Stimulated activated effector memory CD8-positive, alpha-beta T cell treated with anti-CD3 and anti-CD28 coated beads, Interleukin-12 subunit alpha, Interleukin-12 subunit beta, amount 100 ng/mL, for 72 hours (primary cell): Measurements from ENCODE around the gene NOXO1.

Experiments
- ATAC-seq: fragments of 150-1000 bp; cut with Tn5 transposase; 2 replicates; pipeline ENCODE4 v1.10.0; 2021
- DNase-seq, 2 donors: peaks; one replicate each; pipeline ENCODE4 v3.0.0; 2021 to 2022; ENCODE audit warnings: low spot score in 2 of 2
- H3K27ac Mint-ChIP-seq: one replicate; pipeline ENCODE4 v1.8.0; 2022; ENCODE audit warnings: mild to moderate bottlenecking, mixed read lengths
- H3K36me3 Mint-ChIP-seq: one replicate; pipeline ENCODE4 v1.8.0; 2022; ENCODE audit warnings: mild to moderate bottlenecking, mixed read lengths
- H3K4me1 Mint-ChIP-seq: one replicate; pipeline ENCODE4 v1.8.0; 2022; ENCODE audit warnings: mixed read lengths
- H3K4me3 Mint-ChIP-seq: one replicate; pipeline ENCODE4 v1.8.0; 2022; ENCODE audit warnings: mild to moderate bottlenecking, mixed read lengths
- H3K9me3 Mint-ChIP-seq: one replicate; pipeline ENCODE4 v1.8.0; 2022; ENCODE audit warnings: mixed read lengths

NOXO1 gene

DNA sequence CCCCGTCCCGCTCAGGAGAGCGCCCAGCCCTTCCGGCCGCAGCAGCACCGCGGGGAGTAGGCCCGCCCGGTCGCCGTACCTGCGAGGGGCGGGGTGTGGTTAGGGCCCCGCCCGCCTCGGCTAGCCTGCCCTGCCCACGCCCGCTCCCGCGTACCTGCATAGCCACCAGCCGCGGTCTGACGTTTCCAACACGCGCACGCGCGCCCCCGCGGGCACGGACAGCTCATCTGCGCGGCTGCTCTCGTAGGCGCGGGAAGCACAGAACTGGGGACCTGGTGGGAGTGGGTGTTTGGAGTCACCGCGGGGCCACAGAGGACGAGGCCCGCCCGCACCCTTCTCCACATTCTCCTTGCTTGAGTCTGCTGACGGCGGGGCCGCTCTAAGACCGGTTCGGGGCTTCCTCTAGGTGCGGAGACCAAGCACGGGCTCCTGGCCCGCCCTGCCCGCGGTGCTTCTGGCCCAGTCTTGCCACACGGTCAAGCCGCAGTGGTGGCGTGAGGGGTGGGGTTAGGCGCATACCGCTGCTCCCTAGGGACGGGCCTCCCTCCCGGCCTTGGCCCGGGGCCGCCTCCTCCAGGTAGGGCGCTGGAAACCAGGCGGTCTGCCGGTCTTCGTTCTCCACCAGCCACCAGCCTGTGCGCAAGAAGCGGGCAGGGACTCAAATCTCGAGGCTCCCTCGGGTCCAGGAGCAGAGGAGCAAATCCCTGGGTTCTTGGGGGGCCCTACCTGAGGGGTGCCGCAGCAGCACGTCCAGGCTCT is 1.8 kb downstream of the NOXO1 start:
- DNase-seq: no peak
- peaks cover 16% of the 10 kb centered on the region for H3K4me1 Mint-ChIP-seq
- no peak for ATAC-seq
- no peak overlapping the region for H3K4me3 Mint-ChIP-seq
- H3K27ac Mint-ChIP-seq: no peak overlapping the region
- H3K36me3 Mint-ChIP-seq: peaks cover 37% of the 10 kb centered on the region
- H3K9me3 Mint-ChIP-seq: no peaks in the 10 kb centered on the region

DNA sequence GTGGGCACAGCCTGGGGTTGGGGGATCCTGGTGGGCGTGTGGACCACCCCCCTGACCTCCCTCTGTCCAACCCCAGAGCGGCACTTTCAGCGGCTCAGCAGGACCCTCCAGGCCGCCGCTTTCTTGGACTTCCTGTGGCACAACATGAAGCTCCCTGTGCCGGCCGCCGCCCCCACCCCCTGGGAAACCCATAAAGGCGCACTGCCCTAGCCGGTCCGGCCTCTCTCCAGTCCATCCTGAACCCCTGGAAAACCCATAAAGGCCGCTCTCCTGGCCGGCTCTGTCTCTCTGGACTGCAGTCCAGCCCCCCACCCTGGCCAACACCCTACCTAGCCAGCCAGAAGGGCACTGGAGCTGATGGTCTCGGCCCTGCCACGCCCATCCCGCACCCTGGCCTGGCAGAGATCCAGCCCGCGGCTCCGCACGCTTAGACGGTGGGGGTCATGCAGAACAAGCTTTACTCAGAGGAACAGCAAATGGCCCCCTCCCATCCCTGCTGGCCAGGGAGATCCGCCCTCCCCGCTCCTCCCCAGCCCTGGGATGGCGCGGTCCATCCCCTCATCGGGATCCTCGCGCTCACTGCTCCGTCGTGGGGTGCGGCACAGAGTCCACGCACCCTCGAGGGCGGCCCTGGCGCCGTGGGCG is 2.7 kb downstream of the NOXO1 start:
- Mint-ChIP-seq H3K9me3 (no peaks in the 10 kb centered on the region), H3K4me1 (peaks cover 21% of the 10 kb centered on the region), H3K4me3 (no peak overlapping the region), H3K27ac (no peak overlapping the region), H3K36me3 (peaks cover 44% of the 10 kb centered on the region)
- DNase-seq (no peak), ATAC-seq (no peak)

DNA sequence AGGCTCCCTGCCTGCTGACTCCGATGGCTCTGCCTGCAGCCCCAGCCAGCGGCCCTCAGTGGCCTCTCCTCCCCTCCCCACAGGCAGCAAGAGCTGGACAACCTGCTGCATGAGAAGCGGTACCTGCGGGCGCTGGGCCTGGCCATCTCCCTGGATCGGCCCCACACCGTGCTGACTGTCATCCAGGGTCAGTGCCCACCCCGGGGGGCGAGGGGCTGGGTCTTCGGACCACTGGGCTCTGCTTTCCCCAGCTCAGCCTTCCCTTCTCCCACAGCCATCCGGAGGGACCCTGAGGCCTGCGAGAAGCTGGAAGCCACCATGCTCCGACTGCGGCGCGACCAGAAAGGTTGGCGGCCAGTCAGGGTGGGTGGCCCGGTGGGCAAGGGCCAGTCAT is 3.4 kb downstream of the NOXO1 start:
- Mint-ChIP-seq H3K27ac (no peak overlapping the region), H3K4me1 (peaks cover 23% of the 10 kb centered on the region), H3K9me3 (no peaks in the 10 kb centered on the region), H3K36me3 (peaks cover 50% of the 10 kb centered on the region), H3K4me3 (no peak overlapping the region)
- ATAC-seq (no peak), DNase-seq (no peak)

DNA sequence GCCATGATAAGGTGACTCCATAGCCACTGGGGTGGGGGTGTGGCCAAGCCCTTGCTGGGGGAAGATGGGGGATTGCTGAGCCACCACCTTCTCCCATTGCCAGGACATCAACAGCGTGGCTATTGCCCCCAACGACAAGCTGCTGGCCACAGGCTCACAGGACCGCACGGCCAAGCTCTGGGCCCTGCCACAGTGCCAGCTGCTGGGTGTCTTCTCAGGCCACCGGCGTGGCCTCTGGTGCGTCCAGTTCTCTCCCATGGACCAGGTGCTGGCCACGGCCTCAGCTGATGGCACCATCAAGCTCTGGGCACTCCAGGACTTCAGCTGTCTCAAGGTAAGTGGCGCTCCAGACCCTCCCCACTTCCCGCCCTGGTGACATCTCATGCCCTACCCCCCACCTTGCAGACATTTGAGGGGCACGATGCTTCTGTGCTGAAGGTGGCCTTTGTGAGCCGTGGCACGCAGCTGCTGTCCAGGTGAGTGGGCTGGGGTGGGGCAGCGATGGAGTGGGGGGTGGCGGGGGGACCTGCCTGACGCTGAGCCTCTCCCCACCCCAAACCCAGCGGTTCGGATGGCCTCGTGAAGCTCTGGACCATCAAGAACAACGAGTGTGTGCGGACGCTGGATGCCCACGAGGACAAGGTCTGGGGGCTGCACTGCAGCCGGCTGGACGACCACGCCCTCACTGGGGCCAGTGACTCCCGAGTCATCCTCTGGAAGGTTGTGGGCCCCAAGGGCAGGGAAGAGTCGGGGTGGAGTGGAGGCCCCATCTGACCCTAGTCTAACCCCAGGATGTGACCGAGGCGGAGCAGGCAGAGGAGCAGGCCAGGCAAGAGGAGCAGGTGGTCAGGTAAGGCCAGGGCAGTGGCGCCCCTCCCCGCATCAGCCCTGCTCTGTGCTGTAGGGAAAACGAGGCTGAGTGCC is 4.1 kb downstream of the NOXO1 start:
- no peak overlapping the region for H3K4me3 Mint-ChIP-seq
- no peak for ATAC-seq
- no peaks in the 10 kb centered on the region for H3K9me3 Mint-ChIP-seq
- no peak for DNase-seq
- H3K36me3 Mint-ChIP-seq: peaks cover 56% of the 10 kb centered on the region
- no peak overlapping the region for H3K27ac Mint-ChIP-seq
- peaks cover 26% of the 10 kb centered on the region for H3K4me1 Mint-ChIP-seq

DNA sequence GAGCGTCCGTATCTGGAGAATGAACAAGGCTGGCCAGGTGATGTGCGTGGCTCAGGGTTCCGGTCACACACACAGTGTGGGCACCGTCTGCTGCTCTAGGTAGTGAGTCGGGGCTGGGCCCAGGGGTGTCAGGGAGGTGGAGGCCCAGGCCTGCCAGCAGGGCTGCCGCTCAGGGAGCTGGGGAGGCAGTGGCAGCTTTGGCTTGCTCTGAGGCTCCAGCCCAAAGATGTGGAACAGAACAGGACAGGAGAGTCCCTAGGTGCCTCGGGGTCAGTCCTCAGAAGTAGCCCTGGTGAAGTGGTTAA is 5.1 kb downstream of the NOXO1 start:
- H3K36me3 Mint-ChIP-seq: peaks cover 67% of the 10 kb centered on the region

DNA sequence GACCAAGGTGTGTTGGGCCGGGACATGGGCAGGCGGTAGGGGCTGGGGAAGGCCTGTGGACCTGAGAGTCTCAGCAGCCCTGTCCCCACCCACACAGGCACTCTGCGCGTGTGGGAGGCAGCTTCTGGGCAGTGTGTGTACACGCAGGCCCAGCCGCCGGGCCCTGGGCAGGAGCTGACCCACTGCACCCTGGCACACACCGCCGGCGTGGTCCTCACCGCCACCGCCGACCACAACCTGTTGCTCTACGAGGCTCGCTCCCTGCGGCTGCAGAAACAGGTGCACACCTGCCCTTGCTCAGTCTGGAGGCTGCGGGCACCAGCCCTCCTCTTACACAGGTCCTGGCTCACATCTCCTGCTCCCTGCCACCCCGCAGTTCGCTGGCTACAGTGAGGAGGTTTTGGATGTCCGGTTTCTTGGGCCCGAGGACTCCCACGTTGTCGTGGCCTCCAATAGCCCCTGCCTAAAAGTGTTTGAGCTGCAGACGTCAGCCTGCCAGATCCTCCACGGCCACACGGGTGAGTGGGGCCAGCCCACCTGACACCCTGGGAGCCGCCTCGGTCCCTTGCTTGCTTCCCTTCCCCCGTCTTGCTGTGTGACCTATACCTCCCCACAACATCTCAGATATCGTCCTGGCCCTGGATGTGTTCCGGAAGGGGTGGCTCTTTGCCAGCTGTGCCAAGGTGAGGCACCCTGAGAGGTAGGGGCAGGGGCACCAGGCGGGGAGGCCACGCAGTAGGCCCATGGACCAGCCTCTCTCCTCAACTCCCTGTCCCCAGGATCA is 5.6 kb downstream of the NOXO1 start:
- peaks cover 69% of the 10 kb centered on the region for H3K36me3 Mint-ChIP-seq
- peaks cover 33% of the 10 kb centered on the region for H3K4me1 Mint-ChIP-seq
- no peak overlapping the region for H3K4me3 Mint-ChIP-seq
- ATAC-seq (no peak), DNase-seq (no peak)
- no peaks in the 10 kb centered on the region for H3K9me3 Mint-ChIP-seq
- no peak overlapping the region for H3K27ac Mint-ChIP-seq

More for the DNA sequence above, 5.1 kb downstream of the NOXO1 start:
- Mint-ChIP-seq H3K4me1 (peaks cover 29% of the 10 kb centered on the region), H3K27ac (no peak overlapping the region), H3K9me3 (no peaks in the 10 kb centered on the region), H3K4me3 (no peak overlapping the region)
- no peak for DNase-seq
- no peak for ATAC-seq

DNA sequence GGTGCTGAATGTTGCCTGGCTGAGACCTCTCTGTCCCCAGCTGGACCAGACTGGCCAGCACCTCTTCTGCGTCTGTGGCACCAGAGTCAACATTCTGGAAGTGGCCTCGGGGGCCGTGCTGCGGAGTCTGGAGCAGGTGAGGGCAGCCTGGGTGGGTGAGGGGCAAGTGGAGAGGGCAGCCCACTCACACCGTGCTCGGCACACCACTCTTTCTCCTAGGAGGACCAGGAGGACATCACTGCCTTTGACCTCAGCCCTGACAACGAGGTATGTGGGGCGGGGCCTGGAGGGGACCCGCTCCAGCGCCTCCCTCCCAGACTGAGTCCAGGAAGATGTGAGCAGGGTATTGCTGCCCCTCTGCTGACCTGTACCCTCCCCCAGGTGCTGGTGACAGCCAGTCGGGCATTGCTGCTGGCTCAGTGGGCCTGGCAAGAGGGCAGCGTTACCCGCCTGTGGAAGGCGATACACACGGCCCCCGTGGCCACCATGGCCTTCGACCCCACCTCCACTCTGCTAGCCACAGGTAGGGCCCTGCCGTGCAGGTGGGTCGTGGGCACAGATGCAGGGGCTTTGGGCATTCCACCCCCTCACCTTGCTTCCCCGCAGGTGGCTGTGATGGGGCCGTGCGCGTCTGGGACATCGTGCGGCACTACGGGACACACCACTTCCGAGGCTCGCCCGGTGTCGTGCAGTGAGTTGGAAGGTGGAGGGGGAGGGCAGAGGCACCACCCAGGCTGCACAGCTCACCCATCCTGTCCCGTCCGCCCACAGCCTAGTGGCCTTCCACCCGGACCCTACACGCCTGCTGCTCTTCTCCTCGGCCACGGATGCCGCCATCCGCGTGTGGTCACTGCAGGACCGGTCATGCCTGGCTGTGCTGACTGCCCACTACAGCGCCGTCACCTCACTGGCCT is 6.9 kb downstream of the NOXO1 start:
- H3K36me3 Mint-ChIP-seq: peaks cover 69% of the 10 kb centered on the region
- no peak overlapping the region for H3K4me3 Mint-ChIP-seq
- no peak for ATAC-seq
- no peak for DNase-seq
- peaks cover 33% of the 10 kb centered on the region for H3K4me1 Mint-ChIP-seq
- no peak overlapping the region for H3K27ac Mint-ChIP-seq
- no peaks in the 10 kb centered on the region for H3K9me3 Mint-ChIP-seq

DNA sequence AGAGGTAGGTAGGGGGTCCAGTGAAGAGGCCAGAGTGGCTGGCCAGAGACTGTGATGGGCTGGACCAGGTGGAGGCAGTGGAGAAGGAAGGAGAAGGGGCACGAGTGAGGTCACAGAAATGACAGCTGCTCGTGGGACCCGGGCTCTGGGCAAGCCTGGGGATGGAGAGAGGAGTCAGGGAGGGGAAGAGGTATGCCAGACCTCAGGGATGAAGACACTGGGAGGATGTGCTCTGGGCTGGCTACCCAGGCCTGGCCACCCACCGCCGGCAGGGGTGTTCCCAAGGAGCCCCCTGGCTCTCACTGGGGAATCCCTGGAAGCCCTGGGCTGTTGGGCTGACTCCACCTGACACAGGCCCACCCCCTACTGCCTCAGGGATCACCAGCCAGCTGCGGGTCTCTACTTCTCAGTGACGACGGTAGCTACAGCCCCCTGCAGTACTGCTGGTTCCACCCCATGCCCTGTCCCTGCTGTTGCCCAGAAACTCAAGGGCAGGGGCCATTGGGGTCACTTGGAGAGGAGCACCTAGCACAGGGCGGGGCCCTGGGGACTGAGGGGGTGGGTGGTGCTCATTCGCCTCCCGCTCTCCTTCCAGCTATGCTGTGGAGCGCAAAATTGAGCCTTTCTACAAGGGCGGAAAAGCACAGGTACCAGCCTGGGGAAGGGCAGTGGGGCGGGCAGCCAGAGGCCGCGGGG is 7.7 kb downstream of the NOXO1 start:
- Mint-ChIP-seq H3K4me3 (peak overlapping the region; percentile 97), H3K27ac (no peak overlapping the region), H3K9me3 (no peaks in the 10 kb centered on the region), H3K36me3 (peaks cover 67% of the 10 kb centered on the region), H3K4me1 (peaks cover 33% of the 10 kb centered on the region)
- no peak for DNase-seq
- ATAC-seq: no peak

DNA sequence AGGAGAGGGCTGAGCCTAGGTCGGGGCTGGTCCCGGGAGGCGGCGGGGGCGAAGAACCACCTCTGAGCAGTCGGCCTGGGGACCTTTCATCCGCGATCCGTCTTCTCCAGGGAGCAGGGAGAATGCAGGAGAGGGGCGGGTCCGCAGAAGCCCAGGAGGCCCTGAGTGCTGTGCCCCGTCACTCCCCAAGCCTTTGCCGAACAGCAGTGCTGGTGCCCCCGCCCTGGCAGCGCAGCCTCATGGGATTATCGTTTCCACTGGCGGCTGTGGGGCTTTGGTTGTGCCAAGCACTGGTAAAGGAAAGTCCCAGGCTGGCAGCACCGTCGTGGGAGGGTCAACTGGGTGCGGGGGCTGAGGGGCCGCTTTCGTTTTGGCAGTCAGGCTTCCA is 8.8 kb downstream of the NOXO1 start:
- no peaks in the 10 kb centered on the region for H3K9me3 Mint-ChIP-seq
- ATAC-seq: no peak
- no peak for DNase-seq
- peak overlapping the region; percentile 98 for H3K27ac Mint-ChIP-seq
- peak overlapping the region; percentile 97 for H3K4me3 Mint-ChIP-seq
- peaks cover 60% of the 10 kb centered on the region for H3K36me3 Mint-ChIP-seq
- H3K4me1 Mint-ChIP-seq: peaks cover 33% of the 10 kb centered on the region

DNA sequence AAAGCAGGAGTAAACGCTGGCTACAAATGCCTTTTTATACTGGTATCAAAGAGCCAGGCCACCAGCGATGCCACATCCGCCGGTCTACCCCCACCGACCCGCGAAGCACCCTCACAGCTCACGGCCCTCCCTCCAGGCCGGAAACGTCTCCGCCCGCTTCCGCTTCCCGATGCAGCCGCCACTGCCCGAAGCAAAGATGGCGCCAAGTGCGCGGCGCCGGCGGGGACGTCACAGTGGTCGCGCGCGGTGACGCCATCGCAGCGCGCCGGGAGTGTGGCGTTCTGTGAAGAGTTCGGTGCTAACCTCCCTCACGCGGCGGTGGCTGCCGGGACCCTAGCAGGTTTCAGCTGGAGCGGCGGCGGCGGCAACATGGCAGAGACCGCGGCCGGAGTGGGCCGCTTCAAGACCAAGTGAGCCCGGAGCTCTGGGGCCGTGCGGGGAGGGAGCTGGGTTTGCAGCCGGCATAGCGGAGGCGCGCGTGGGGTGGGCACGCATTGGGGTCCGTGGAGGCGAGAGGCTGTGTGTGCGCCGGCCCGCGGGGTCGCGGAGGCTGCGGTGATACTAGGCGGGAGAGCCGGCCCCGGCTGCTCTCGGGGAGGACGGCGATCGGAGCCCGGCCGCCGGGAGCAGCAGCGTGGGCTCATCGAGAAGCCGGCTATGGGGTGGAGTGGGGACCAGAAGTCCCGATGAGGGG is 9.3 kb downstream of the NOXO1 start, which contains the start of gene TBL3:
Gene TBL3, plus strand, starts transcription at position 258 of the 694 bp plus-strand sequence. Its CDS starts 112 bp downstream, at position 370.
- peak within 1 kb of the TSS; percentile 98 for H3K27ac Mint-ChIP-seq
- H3K4me3 Mint-ChIP-seq: peak within 1 kb of the TSS; percentile 97
- H3K36me3 Mint-ChIP-seq: peaks cover 54% of the 10 kb centered on the region
- DNase-seq: peak; percentile 99
- H3K9me3 Mint-ChIP-seq: no peaks in the 10 kb centered on the region
- peaks cover 38% of the 10 kb centered on the region for H3K4me1 Mint-ChIP-seq
- peak; percentile 96 for ATAC-seq

DNA sequence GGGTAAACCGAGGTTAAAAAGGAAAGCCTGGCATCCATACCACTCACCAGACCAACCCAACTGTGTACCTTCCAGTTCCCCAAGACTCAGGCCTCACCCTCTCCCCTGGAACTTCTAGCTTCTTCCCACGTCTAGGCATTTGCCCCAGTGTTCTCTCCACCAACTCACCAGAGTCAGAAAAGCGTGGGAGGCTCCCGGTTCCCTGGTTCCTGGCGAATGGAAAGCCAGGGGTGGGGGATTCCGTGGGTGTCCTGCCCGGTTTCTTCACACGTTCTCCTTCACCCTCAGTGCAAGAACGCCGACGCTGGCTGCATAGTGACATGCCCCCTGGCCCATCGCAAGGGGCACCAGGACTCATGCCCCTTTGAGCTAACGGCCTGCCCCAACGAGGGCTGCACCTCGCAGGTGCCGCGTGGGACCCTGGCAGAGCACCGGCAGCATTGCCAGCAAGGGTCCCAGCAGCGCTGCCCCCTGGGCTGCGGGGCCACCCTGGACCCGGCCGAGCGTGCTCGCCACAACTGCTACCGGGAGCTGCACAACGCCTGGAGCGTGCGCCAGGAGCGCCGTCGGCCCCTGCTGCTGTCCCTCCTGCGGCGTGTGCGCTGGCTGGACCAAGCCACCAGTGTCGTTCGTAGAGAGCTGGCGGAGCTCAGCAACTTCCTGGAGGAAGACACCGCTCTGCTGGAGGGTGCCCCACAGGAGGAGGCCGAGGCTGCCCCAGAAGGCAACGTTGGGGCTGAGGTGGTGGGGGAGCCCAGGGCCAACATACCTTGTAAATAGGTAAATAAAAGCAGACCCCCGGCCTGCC is 12.9 kb downstream of the NOXO1 start:
- no peak overlapping the region for H3K4me3 Mint-ChIP-seq
- H3K36me3 Mint-ChIP-seq: peaks cover 51% of the 10 kb centered on the region
- no peak overlapping the region for H3K27ac Mint-ChIP-seq
- H3K9me3 Mint-ChIP-seq: no peaks in the 10 kb centered on the region
- ATAC-seq (no peak), DNase-seq (no peak)
- peaks cover 47% of the 10 kb centered on the region for H3K4me1 Mint-ChIP-seq

DNA sequence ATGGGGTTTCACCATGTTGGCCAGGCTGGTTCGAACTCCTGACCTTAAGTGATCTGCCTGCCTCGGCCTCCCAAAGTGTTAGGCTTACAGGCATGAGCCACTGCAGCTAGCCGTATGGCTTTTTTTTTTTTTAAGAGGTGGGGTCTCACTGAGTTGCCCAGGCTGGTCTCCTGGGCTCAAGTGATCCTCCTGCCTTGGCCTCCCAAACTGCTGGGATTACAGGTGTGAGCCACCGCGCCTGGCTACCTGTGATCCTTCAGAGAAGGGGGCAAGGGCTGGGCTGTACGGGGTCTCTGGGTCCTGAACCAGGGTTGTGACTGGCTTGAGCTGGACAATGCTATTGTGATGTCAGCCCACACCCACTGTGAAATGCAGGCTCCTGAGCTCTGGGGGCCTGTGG is 14.8 kb downstream of the NOXO1 start, which contains the start of gene RNF151:
Gene RNF151, plus strand, starts transcription at position 397 of the 400 bp plus-strand sequence. CDS start 26 bp downstream, outside the sequence.
- no peak for DNase-seq
- Mint-ChIP-seq H3K4me1 (peaks cover 49% of the 10 kb centered on the region), H3K27ac (peak within 1 kb of the TSS; percentile 94), H3K4me3 (peak within 1 kb of the TSS; percentile 82), H3K9me3 (no peaks in the 10 kb centered on the region), H3K36me3 (peaks cover 51% of the 10 kb centered on the region)
- no peak for ATAC-seq
